IMR-90 (cell line): ENCODE data around the gene IPO7.

Source experiments
- POLR2A ChIP-seq: IDR thresholded peaks from 2 replicates; pipeline ENCODE4 v1.6.1; 2012; ENCODE audit warnings: mild to moderate bottlenecking, low read depth, low read length
- RAD21 ChIP-seq: IDR thresholded peaks from 2 replicates; pipeline ENCODE4 v1.6.1; 2012; ENCODE audit warnings: low read length, improper control_type of control experiment
- TF ChIP-seq, protein P1 (sequence below): conservative IDR thresholded peaks from 2 replicates; pipeline ENCODE4 v1.5.1; 2012; ENCODE audit warnings: mild to moderate bottlenecking, low read depth, low read length, improper control_type of control experiment

DNA sequence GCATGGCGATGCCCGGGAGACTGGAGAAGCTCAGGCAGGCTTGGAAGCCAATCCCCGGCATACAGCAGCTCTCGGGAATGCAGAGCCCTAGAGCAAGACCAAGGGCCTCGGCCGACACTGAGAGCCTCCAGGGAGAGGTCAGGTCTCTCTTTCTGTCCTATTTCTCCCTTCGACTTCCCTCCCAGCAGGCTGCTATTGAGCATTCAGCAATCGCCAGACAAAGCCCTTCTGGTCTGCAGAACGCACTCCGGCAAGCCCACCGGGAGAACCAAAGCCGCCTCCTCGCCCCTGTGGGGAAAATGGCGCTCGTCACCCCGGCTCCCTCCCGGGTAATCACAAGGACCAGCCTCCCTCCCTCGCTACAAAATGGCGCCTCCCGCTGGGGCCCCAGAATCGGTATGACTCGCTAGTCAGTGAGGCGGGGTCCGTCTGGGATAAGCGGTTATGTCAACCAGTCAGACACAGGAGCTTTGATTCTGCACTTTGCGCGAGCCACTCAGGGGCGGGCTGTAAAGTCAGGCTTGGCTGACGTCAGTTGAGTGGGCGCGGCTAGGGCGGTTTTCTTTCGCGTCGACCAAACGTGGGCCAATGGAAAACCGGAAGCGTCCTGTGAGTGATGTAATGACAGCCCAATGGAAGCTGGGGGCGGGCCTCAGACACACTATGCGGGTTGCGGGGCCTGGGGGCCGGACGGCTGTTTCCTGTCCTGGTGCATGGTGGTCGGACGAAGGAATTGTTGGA lies 76.0 kb downstream of the IPO7 start, which contains the start of gene ZNF143:
- TF ChIP-seq, protein P1, sequence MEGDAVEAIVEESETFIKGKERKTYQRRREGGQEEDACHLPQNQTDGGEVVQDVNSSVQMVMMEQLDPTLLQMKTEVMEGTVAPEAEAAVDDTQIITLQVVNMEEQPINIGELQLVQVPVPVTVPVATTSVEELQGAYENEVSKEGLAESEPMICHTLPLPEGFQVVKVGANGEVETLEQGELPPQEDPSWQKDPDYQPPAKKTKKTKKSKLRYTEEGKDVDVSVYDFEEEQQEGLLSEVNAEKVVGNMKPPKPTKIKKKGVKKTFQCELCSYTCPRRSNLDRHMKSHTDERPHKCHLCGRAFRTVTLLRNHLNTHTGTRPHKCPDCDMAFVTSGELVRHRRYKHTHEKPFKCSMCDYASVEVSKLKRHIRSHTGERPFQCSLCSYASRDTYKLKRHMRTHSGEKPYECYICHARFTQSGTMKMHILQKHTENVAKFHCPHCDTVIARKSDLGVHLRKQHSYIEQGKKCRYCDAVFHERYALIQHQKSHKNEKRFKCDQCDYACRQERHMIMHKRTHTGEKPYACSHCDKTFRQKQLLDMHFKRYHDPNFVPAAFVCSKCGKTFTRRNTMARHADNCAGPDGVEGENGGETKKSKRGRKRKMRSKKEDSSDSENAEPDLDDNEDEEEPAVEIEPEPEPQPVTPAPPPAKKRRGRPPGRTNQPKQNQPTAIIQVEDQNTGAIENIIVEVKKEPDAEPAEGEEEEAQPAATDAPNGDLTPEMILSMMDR: no peak
- no peak; the same call in 1 of the 2 replicates for TF ChIP-seq POLR2A
- no peak for TF ChIP-seq RAD21
